Activated CD4-positive, CD25-positive, alpha-beta regulatory T cell treated with anti-CD3 and anti-CD28 coated beads, Interleukin-2, amount 50 U/mL, for 24 hours (primary cell): ENCODE data around the gene ITFG1.
"Not testable (repeated sequence)": the region's sequence is repeated elsewhere in the genome, so short reads cannot be mapped to it uniquely, and the experiment has no call there.

ENCODE experiments used
- ATAC-seq, 2 donors: fragments of 150-1000 bp; cut with Tn5 transposase; one replicate each; pipeline ENCODE4 v1.10.0; 2021; ENCODE audit warnings: mild to moderate bottlenecking in 1 of 2, moderate library complexity in 1 of 2

Gene ITFG1

GRCh38 chr16:47229053-47230050 lies 231.5 kb downstream of the ITFG1 start:
- no peak for ATAC-seq

GRCh38 chr16:47228241-47228640 lies 232.6 kb downstream of the ITFG1 start:
- no peak for ATAC-seq

GRCh38 chr16:47213761-47214440 lies 247.0 kb downstream of the ITFG1 start:
- ATAC-seq, result no peak

- no peak for ATAC-seq
Measured at GRCh38 chr16:47211218-47211617, 249.6 kb downstream of the ITFG1 start.

- no peak for ATAC-seq
Measured at GRCh38 chr16:47204736-47205504, 255.9 kb downstream of the ITFG1 start.

GRCh38 chr16:47203433-47203832 lies 257.4 kb downstream of the ITFG1 start:
- not testable (repeated sequence) for ATAC-seq

GRCh38 chr16:47198180-47198575 lies 262.7 kb downstream of the ITFG1 start:
- no peak for ATAC-seq

- ATAC-seq, result no peak
Measured at GRCh38 chr16:47197536-47198179, 263.2 kb downstream of the ITFG1 start.

GRCh38 chr16:47196457-47196856 lies 264.4 kb downstream of the ITFG1 start:
- no peak for ATAC-seq

- no peak for ATAC-seq
Measured at GRCh38 chr16:47182318-47182717, 278.5 kb downstream of the ITFG1 start.

- not testable (repeated sequence) for ATAC-seq
Measured at GRCh38 chr16:47181066-47181465, 279.8 kb downstream of the ITFG1 start.

GRCh38 chr16:47180073-47180472 lies 280.8 kb downstream of the ITFG1 start:
- ATAC-seq, result no peak

- ATAC-seq, result no peak
Measured at GRCh38 chr16:47175152-47175551, 285.7 kb downstream of the ITFG1 start.

- ATAC-seq, result no peak
Measured at GRCh38 chr16:47162670-47163420, 298.0 kb downstream of the ITFG1 start.

GRCh38 chr16:47161464-47161863 lies 299.4 kb downstream of the ITFG1 start:
- ATAC-seq, result no peak

- no peak for ATAC-seq
Measured at GRCh38 chr16:47160422-47160821, 300.4 kb downstream of the ITFG1 start.

- ATAC-seq, result no peak
Measured at GRCh38 chr16:47158992-47159391, 301.9 kb downstream of the ITFG1 start.

GRCh38 chr16:47156680-47157215 lies 304.1 kb downstream of the ITFG1 start:
- no peak for ATAC-seq

- not testable (repeated sequence) for ATAC-seq
Measured at GRCh38 chr16:47152501-47152900, 308.4 kb downstream of the ITFG1 start.

GRCh38 chr16:47150067-47150466 lies 310.8 kb downstream of the ITFG1 start:
- no peak for ATAC-seq

GRCh38 chr16:47144559-47144877 lies 316.3 kb downstream of the ITFG1 start:
- no peak for ATAC-seq
